GM19099 (cell line): ENCODE data around the gene ERGIC2.

Experiments used
- POLR2A ChIP-seq: IDR thresholded peaks from 3 replicates; pipeline ENCODE4 v1.6.1; 2011; ENCODE audit warnings: low read depth; ENCODE audit not compliant: insufficient read length; ENCODE audit errors: extremely low read depth

ERGIC2 gene

DNA sequence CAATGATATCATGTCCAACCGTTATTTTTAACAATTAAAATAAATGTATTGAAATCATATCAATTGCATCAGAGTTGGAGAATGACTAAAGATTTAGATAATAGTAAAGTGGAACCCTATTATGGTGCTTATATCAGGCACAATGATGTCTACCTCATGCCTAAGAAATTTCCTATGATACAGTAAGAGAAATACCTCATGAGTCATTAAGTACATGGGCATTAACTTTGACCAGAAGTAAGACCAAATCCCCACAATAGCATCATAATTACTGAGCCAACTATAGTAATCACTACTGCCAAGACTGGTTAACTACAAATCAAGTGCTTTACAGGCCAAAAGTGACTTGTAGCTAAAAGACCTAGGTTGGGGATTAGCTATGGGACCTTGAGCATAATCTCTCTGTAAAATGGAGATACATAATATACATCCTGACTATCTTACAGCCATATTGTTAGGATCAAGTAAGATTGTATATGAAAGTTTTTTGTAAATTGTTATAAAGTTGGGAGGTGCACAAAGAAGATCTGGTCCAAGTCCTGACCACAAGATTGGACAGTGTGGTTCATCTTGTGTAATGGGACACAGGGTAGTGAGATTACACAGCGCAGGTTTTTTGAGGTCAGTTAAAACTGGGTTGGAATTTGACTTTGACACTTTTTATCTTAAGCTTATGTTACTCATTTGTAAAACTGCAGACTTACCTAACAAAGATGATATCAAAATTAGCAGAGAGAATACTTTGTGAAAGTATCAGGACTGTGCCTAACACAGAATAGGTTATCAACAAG, 60.5 kb downstream of the ERGIC2 start:
- TF ChIP-seq POLR2A = no peak

DNA sequence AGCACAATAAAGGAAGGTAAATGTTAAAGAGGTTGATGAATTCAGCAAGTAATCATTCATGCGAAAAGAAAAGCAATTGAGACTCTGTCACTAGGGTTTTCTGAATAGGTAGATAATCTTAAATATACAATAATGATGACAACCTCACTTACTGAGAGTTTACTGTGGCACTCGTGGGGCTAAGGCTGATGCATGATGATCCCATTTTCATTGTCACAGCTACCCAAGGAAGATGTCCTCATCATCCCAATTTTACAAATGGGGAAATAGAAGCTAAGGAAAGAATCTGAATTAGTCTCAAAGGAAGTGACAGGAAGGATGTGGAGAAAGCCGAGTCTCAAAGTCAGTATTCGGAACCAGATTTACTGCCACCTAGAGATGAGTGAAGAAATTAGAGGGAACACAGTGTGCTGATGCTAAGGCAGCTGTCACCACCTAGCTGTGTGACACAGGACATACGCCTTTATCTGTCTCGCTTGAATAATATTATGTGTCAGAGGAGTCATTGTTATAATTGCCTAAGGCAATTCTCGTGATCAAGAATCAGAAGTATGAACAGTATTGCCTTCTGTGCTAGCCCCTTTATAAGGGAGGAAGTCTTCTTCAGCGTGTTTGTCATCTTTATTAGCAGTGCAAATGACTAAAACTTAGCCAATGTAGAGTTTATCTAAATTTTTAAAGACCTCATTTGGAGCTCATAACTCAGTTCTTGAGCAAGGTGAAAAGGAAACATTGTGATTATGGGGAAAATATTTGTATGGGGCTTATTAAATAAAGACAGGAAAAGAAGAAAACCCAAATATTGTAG, 63.2 kb downstream of the ERGIC2 start:
- no peak for TF ChIP-seq POLR2A

DNA sequence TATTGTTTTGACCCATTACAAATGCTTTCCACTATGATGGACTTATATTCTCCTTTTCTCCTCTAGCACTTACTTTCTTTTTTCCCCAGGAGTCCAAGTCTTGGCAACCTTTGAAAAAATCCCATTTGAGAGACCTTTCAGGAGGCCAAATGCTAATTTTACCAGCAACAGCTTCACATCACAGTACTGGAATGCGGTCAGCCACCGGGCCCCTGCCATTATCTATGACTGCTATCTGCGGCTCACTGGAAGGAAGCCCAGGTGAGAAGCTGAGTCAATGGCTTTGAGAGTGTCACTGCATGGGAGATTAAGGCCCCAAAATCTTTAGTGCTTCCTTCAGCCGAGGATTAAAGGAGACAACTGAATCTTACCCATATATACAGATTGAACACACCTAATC, 64.2 kb downstream of the ERGIC2 start:
- TF ChIP-seq POLR2A = no peak

DNA sequence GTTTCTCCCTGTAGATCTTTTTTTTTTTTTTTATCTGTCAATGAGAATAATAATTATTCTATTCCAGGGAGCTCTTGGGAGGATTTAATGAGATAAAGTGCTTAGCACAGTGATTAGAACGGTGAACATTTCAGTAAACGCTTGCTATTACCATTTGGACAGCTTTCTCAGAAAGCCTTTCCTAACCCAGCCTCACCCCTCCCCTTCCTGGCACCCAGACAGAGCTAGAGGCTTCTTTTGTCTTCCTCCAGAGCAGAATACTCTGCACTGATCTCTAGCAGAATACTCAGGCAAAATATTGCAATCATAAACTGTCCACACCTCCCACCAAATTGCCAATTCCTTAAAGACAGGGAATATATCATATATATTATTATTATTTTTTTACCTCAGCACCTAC, 66.6 kb downstream of the ERGIC2 start:
- TF ChIP-seq POLR2A = no peak

DNA sequence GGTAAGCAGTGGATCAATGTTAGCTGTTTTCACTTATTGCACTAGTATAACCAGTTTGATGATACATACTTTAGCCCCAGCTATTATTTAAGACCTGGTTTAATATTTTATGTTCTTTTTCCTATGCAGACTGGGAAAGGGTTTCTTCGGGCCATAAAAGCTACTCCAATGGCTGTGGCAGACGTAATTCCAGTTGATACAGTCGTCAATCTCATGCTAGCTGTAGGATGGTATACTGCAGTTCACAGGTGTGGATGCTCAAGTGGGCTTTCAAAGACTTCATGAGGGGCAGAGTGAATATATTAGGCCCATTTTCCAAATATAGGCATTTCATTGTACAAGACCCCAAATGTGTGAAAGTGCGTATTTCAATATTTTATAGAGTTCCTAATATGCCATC, 70.1 kb downstream of the ERGIC2 start:
- no peak for TF ChIP-seq POLR2A

DNA sequence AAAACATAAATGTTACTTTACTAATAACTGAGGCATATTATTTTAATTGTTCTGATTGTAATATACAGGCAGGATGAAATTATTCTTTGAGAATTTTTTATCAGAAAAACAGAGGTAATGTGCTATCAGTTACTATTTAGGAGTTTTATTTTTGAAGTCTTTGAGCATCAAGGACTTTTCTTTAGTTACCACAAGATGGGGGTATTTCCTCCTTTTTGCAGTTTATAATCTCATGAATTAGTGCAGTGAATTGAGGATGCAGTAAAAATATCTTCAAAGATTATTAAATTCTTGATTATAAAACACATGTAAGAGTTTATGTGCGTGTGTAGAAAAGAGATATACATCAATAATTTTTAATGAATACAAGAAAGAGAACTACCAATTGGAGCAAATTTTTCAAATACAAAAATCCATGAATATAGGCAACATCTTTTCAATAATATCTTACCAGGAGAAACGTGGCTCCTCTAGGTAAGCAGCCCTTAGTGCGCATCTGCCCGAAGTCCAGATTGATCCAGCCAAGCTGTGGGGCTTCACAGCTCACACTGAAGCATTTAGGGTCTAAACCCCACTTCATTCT, 71.6 kb downstream of the ERGIC2 start:
- TF ChIP-seq POLR2A = no peak

DNA sequence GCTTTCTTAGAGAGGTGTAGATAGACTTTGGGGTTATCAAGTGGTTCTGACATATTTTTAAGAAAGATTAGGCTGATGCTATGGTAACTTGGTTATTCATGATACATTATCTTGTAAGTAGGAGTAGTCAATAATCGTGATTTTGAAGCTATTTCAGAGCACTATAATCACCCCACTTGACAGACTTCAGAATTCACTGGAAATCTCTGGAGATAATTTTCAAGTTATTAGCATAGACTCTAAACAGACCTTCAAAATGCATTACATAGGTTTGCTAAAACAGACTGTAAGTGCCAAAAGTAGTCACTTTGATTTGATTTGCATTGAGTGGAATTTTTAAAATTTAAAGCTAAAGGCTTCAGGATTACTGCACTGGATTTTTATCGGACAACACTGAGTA, 74.3 kb downstream of the ERGIC2 start:
- TF ChIP-seq POLR2A = no peak

DNA sequence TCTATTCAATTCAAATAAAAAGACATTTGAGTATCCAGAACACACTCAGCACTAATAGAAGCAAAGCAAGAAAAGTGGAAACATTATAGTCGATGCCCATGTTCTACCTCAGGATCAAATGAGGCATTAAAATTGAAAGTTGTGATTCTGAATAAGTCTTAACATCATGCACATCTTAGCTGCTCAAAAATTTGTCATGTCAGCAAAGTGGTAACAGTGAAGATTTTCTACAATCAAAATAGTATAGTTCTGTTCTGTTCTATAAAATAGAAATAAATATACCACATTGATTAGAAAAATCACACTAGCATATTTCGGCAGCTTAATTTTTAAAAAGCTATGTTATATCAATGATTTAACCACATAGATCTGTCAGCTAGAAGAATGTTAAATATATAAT, 74.7 kb downstream of the ERGIC2 start:
- no peak for TF ChIP-seq POLR2A

DNA sequence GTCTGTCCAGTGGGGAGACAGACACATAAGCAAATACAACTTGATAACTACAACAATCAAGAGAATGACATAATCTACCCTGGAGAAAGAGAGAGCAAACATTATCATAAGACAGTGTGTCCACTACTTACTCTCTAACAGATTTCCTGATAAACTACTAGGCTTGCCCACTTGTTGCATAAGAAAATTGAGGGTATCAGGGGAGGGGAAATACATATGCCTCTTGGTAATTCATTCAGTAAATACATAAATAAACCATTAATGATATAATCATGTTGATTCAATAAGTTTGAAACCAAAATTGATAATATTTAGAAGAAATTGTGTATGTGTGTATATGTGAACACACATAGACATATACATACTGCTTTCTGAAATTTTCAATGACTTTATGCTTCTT, 76.6 kb downstream of the ERGIC2 start:
- no peak for TF ChIP-seq POLR2A

DNA sequence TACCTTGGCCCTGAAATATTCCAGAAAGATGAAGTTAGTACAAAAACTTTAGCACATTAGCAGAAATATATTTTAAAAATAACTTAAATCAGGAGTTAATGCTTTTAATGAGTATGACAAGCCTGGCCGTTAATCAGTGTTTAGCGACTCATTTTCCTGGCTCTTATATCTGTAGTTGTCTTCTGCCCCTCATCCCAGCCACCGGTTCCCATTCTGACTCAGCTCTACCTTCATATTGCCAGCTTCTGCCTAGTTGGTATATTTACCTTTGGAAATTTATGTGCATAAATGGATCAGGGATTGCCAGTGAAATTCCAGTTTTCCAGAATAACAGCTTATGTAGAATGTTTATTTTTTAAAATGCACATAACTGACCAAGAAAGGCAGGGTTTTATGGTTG, 79.9 kb downstream of the ERGIC2 start:
- TF ChIP-seq POLR2A = no peak

DNA sequence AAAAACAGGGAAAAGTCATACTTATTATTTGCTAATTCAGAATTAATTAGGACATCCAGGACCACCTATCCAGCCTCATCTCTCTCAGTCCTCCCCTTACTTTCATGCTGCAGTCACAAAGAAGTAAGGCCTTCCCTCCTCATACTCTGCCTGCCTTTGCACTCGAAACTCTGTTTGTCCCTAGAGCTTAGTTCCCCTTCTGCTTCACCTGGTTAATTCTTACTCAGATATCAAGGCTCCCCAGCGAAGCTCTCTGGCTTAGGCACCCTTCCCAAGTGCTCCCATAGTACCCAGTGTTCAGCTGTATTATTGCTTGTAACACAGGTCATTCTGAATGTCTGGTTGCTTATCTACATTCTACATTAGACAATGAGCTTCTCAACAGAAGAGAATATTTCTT, 81.3 kb downstream of the ERGIC2 start:
- no peak for TF ChIP-seq POLR2A

DNA sequence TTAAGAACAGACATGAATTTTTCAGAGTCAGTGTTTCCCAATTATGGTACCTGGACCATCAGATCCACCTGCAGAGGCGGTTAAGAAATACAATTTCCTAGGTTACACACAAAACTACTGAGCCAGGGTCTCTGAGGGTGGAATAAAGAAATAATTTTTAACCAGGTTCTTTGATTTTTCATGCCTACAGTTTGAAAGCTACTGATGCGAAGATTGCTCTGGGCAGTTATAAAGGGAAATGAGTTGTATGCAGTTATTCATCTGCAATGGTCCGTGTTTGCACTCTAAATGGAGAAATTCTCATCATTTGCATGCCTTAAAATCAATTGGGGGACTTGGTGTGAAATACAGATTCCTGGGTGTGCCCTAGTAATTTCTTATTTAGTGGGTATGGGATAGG, 89.7 kb downstream of the ERGIC2 start:
- TF ChIP-seq POLR2A = no peak

DNA sequence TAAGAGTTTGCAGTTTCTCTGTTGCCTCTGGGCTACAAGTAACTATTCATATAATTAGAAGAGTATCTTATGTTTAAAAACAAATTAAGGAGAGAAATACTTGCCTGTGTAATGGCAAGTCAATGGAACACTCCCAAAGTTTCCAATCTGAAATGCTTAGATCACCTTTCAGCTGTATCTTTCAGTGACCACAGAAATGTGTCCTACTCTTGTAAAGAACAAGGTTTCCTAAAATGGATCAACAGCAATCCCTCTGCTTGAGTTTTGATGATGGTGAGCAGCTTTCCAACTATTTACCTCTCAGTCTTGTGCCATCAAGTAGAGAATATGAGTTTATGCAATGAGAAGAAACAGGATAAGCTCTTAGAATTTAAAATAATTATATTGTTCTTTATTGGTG, 92.9 kb downstream of the ERGIC2 start:
- no peak for TF ChIP-seq POLR2A

DNA sequence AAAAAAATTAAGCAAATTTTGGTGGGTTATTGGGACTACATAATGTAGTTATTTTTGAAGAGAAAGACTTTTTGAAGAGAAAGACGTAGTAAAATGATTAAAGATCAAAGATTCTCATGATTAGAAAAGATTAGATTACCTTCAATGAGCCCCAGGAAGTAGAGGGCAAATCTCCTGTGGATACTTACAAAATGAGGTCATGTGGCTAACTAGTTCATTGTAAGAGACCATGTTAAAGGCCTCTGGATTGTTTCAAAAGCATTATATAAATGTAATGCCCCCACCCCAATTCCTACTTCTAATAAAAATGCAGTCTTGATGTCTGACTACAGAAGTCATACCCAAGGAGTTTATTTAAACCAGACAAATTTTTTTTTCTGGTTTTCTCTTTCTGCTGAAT, 93.3 kb downstream of the ERGIC2 start:
- TF ChIP-seq POLR2A = no peak
